PC-9 (cell line): ENCODE measurements around the gene NOP56.

Experiments
- CTCF ChIP-seq: fragments of 200-600 bp; sonication (generic); conservative IDR thresholded peaks from 2 replicates; pipeline ENCODE4 v1.6.1; 2017; ENCODE audit warnings: mixed run types, antibody characterized with exemption, mild to moderate bottlenecking, moderate library complexity
- EZH2 ChIP-seq: fragments of 200-600 bp; sonication (generic); IDR thresholded peaks from 2 replicates; pipeline ENCODE4 v1.8.0; 2017; ENCODE audit warnings: antibody characterized with exemption, low read depth

DNA sequence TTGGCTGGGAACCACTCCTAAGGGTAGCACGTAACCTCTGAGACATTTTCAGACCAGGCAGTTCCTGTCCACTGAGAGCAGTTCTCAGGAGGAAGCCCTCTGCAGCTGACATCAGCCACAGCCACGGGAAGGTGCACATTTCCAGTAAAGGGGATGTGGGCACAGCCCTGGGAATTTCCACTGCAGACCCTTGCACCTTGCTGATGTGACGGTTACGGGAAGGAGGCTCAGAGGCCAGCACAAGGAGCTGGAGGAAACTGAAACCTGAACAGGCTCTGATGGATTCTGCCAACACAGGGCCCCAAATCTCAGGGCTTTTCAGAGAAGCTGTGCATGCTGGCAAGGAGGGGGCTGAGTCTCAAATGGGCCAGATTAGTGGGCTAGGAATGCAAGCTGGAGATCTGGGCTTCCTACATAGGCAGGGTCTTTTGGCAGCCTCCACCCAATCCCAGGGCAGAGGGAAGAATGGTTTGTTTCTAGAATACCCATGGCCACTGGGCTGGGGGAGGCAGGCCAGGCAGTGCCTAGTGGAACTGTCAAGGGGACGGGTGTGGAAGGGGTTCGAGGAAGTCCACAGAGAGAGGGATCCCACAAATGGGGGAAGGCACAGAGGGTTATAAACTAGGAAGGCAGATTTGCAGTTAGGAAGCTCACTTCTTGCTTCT lies 54.4 kb downstream of the NOP56 start:
- TF ChIP-seq EZH2: no peak
- TF ChIP-seq CTCF: no peak
